OCI-M1 (cell line): Measurements from ENCODE around the gene TTLL12.

ENCODE experiments used
- DNase-seq: peaks from one replicate; lab custom pipeline; 2025; lab: John Stamatoyannopoulos, UW

The TTLL12 gene

DNA sequence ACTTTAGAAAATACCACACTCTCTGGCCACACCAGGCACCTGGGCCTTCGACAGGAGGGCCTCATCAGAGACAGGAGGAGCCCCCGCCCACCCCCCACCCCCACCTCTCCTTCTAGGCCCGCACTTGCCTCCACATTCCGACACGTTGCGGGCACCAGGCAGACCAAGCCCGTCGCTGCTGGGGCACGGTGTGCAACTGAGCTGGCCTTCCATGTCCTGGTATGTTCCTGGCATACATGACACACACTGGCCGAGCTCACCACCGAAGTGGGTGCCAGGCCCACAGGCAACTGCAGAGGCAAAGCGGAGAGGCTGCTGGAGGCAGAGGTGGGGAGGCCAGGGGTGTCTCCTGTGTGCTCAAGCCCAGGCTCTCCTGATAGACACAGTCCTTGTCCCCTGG, 27.0 kb upstream of the TTLL12 start:
- no peak for DNase-seq

DNA sequence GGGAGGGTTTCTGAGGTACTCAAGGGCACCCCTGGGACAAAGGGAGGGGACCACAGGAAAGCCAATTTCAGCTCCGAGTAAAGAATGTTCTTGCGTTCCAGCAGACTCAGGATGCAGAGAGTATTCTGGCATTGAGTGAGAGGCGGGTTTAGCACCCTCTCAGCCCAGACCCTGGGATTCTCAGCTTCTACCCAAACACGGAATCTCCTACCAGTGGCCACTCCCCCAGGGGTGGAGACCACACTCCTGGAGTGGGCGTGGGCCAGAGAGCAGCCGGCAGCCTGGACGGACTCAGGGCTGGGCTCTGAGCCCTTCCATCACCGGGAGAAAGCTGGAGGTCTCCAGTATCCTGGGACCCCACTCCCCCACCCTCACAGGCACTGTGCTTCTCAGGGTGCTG, 26.1 kb upstream of the TTLL12 start:
- no peak for DNase-seq

DNA sequence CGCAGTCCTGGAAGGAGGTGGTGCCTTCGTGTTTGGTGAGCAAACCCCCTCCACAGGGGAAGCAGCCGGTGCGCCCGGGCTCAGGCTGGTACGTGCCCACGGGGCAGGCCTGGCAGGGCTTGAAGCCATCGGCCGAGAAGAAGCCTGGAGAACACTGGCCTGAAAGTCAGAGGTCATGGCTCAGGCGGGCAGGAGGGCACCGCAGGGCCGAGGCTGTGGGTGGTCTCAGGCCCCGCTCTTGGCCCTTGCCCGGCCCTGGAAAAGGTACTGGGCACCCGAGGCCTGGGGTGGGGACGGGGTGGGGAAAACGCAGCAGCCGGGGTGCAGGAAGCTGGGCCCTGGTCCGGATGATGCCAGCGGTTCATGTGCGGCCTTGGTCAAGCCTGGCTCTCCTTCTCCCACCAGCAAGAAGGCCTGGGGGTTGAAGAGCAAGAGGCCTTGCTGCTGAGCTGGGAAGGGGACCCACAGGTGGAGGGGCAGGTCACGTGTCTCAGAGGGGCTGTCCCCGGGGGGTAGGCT, 25.6 kb upstream of the TTLL12 start:
- DNase-seq = no peak

DNA sequence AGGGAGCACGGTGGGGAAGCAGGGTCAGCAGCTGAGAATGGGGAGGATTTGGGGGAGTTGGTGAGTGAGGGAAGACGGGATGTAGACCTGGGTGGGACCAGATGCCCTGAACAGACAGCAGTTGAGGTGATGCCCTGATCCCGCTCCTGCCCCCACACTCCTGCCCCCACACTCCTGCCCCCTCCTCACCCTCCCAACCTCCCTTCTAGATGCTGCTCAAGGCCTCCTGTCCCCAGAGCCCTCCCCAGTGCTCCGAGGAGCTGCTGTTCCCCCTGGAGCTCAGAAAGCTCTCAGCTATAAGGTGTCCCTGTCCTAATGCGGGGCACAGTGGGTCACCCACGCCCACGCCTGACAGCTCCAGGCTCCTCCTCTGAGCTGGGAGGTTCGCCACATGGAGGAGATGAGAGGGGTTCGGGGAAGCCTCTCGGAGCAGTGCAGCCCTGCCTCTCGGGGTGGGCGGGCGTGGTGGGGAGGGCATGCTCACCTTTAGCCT, 25.1 kb upstream of the TTLL12 start:
- DNase-seq = no peak

DNA sequence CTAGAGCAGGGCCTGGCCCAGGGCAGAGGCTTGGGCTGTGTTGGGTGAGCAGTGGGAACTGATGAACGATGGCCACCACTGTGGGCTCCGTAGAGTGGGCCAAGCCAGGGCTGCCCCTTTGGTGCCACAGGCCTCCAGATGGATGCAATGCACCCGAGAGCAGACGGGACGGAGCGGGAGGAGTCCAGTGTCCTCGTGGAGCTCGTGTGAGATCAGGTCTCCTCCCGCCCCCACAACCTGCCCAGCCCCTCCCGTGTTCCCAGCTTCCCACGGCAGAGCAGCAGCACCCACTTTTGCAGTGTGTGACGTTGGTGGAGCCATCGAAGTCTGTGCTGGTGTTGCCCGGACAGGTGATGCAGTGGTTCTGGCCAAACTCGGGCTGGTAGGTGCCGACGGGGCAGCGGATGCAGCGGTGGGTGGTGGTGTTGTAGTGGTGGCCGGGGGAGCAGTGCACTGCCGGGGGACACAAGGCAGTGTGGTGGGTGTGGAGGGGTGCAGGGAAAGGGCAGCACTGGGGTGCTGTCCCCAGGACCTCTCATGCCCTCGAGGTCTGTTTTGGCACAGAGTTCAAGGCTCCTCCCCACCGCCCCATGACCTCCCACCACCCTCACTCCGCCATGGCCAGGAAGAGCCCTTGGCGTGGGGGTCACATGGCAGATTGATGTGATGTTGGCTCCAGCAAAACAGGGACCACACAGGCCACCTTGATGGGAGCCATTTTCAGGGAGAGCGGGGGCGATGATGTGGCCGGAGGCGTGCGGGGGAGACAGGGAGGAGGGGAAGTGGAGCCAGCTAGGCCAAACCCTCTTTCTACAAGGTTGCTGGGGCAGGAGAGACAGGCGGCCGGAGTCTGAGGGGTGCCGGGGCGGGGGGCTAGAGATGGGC, 23.9 kb upstream of the TTLL12 start:
- DNase-seq = no peak

DNA sequence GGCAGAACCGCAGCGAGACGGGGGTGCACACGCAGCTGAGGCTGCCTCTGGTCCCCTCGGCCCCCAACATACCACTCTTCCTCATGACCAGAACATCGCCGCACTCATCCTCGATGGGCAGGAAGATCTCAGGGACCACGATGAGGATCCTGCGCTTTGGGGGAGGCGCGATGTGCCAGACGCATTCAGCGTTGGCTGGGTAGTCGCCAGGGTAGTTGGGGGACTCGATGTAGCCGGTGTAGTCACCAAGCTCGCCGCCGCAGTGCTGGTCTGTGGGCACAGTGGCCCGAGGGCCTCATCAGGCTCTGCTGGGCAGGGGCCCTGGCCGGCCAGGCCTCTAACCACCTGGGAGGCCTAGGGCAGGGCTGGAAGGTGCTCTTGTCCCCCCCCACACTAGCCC, 23.0 kb upstream of the TTLL12 start:
- DNase-seq = no peak

DNA sequence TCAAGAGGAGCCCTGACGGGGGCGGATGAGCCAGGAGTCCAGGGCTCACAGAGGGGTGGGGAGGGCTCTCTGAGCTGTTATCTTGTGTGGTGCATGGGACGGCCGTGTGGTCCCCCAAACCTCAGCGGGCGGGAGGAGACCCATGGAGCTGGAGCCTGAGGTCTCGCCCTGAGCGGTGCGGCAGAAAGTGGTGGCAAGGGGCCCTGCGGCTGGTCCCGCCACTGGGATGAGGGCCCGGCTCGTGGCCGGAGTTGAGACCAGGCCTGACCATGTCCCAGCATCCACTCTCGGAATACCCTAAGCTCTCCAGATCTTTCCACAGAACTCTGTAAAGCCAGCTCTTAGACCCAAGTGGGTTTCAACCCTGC, 22.6 kb upstream of the TTLL12 start:
- no peak for DNase-seq

DNA sequence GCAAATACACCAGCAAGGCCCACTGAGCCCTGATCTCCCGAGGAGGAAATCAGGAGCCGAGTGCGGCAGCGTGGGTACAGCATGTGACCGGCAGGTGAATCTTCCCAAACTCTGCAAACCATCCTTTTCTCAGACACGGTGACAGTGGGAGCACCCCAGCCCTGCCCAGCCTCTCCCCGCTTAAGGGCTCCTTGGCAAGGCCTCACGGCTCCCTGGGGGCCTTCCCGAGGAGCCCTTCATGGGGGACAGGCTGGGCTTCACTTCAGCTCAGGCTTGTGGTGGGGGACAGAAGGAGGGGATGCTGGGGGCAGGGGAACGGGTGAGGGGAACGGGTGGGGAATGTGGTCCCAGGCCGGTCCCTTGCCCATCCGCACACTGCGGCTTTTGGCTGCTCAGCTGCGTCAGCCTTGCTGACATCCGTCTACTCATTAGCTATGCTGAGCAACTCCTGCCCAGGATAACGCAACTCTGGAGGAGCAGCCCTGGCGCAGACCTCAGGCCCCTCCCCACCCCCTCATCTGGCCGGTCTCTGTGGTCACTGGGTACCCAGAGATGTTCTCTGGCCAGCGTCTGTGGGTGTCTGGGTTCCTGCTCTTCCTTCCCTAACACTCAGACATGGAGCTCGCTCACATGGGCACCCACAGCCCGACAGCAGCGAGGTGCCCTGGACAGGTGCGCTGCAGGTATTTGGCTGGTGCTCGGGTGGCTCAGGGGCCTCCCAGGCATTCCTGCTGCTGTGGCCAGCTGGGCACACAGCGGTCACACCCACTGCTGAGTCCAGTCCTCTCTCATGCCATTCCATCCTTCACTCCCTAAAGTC, 22.0 kb upstream of the TTLL12 start:
- DNase-seq = no peak

DNA sequence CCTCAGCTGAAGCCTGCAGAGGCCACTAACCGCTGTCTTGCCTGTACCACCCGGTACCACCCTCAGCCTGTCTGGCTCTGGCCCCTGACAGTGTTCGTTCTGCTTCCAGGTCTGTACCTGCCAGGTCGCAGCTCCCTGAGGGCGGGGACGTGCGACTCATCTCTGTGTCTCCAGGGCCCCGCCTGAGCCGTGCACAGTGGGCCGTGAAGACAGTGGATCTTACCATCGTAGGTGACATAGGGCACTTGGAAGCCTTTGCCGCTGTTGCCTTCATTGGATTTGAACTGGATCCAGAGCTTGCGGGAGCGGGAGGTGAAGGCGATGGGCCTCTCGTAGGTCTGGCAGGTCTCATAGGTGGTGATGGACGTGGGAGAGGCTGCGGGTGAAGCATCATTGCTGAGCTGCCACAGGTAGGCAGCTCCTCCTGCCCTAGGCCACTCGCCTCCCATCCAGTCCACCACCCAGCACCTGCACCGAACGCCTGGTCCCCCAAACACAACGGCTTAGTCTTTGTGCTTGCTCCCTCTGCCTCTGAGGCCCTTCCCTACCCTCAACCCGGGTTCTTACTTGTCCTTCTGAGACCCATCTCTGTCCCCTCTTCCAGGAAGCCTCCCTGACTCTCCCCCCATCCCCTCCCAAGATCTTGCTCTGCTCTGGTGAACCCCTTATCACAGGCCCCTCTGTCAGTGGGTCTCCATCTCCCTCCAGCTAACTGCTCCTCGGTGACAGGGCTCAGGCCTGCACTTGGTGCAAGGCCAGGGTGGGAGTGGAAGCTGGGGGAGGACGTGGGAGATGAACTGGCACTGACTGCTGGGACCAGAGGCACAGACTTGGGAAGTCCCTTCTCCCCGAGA, 21.1 kb upstream of the TTLL12 start:
- no peak for DNase-seq

DNA sequence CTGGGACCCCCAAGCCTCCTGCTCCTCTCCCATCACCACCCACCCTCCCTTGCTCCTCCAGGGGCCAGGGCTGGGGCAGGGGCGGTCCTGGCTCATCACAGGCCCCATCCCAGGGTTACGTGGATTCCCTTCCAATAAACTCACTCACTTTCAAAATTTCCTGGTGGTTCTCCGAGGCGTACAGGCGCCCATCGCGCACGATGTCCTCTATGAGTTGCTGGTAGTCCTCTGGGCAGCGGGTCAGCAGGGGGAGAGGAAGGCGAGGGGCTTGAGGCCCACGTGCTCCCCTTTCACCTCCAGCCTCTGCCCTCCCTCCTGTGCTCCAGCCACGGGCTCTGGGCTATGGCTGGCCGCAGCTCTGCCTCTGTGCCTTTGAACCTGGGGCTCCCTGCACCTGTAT, 20.5 kb upstream of the TTLL12 start:
- no peak for DNase-seq

DNA sequence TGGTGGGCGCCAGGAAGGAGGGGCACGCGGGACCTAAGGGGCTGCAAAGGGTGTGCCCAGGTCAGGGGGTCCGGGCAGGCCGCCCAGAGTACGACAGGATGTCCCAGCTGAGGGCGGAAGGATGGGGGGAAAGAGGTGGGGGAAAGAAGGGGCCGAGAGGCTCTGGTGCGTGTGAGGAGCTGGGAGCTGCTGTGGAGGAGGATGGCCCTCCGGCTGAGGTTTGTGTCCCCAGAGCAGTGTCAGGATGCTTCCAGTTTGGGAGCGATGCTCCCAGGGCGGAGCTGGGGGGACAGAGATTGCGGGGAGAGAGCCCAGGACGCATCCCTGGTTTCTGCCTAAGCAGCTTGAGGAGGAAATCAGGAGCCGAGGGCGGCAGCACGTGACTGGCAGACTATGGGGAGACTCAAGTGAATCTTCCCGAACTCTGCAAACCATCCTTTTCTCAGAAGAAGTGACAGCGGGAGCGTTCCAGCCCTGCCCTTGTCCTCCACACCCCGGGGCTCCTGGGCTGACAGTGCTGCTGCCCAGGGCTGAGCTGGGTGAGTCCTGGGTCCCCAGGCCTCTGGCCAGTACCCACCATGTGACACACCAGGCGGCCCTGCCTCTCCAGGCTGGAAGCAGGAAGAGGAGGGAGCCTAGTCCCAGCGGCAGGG, 19.7 kb upstream of the TTLL12 start:
- no peak for DNase-seq

DNA sequence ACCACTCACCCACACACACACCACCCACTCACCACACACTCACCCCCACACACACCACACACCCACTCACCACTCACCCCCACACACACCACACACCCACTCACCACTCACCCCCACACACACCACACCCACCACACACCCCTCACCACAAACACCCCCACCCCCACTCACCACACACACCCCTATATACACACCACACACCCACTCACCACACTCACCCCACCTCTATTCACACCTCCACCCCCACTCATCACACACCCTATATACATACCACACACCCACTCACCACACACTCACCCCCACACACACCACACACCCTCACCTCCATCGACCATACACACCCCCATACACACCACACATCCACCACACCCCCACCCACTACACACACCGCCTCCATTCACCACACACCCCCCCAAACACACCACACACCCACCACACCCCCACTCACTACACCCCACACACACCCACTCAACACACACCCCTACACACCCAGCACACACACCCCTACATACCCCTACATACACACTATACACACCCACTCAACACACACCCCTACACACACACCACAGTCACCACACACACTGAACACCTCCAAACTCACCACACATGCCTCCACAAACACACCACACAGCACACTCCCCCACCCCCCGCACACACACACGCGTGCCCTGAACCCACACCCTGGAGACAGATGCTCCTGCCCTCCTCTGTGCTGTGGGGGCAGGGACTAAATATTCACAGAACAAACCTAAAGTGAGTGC, 19.0 kb upstream of the TTLL12 start:
- DNase-seq = no peak

DNA sequence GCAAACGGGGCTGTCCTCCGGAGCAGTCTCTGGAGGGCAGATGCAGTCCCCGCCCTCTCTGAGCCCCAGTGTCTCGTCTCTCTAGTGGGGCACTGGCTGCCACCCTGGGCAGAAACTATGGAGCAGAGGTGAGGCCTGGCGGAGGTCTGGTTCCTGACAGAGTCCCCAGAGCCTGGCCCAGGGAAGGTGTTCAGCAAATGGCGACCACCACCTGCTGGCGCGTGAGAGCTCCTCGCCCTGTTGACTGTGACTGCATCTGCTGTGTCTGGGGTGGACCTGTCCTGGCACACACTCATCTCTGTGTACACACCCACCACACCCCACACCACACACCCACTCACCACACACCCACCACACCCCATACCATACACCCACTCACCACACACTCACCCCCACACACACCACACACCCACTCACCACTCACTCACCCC, 18.3 kb upstream of the TTLL12 start:
- no peak for DNase-seq

DNA sequence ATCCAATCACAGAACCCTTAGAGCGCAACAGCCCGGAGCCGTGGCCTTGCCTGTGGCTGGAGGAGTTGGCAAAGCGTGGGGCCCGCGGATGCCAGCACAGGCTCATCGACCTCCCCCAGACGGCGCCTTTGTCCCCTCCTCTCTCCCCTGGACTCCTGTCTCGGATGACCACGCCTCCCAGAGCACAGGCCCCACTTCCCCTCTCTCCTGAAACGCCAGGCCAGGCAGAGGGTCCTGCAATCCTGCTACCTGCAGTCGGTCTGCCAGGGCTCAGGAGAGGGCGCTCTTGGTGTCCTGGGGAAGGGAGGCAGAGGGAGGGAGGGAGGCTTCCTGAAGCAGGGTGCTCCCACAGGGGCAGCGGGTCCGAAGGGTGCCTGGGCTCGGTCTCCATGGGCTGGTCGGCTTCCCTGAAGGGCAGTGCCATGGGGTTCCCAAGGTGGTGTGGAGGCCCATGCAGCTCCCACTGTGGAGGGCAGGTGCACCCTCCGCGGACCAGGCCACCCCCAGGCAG, 16.6 kb upstream of the TTLL12 start:
- DNase-seq = no peak

DNA sequence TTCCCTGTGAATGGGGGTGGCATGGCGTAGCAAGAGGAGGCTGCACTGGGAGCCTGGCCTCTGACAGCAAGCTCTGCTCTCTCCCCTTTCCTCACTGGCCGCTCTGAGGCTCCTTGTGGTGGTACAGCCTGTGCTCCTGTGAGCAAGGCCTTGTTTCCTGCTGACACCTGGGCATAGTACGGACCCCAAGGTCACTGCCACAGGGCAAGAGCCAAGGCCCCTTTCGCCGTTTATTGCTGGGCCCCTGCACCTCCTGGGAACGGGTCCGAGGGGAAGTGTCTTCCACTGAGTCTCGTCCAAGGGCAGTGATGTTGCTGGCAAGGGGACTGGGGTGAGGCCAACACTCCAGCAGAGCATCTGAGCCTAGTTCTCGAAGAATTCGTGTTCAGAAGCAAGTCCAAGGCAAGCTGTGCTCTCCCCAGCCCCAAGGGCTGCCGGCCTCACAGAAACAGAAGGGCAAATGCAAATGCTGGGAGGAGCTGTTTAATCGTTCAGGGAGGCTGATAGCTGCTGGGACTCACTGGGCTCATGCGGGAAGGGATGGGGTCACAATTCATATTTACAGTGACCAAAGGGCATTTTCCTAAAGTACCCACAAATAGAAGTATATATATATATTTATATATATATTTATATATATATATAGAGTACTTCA, 15.9 kb upstream of the TTLL12 start:
- no peak for DNase-seq

DNA sequence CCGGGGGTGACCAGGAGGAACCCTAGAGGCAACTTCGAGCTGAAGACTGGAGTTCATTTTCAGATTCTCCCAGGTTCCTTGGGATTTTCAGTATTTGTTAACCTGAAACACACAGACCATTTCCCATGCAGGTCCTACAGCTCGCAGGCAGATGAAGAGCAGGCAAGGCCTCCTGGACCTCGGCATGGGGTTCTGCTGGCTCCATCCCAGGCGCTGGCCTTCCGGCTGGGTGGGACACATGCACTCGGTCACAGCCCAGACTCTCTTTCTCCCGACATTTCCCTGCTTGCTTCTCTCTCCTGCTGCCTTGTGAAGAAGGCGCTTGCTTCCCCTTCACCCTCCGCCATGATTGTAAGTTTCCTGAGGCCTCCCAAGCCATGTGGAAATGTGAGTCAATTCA, 15.4 kb upstream of the TTLL12 start:
- no peak for DNase-seq

DNA sequence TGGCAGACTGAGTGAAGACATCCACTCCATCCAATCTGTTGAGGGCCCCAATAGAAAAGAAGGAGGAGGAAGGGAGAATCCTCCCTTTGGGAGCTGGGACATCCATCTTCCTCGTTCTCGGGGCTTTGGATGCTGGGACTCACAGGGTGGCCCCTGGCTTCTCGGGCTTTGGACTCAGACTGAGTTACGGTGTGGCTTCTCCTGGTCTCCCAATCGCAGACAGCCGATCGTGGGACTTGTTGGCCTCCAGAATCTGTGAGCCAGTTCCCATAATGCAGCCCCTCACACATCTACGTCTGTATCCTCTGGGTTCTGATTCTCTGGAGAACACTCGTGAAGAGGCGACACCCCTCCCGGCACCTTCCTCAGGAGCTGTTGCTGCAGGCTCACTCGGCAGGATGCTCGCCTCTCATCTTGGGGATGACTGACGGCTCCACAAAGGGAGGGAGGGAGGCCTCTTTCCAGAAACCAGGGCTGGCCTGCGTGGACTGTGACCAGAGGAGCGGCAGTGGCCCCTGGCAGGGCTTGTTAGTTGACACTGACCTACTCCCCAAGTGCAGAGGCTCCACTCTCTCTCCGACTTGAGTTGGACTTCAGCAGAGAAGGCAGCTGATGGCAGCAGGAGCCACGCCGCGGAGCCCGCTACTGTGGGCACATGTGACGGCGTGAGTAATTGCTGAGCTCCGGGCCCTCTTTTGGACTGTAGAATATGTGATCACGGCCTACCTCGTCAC, 14.7 kb upstream of the TTLL12 start:
- DNase-seq = no peak

DNA sequence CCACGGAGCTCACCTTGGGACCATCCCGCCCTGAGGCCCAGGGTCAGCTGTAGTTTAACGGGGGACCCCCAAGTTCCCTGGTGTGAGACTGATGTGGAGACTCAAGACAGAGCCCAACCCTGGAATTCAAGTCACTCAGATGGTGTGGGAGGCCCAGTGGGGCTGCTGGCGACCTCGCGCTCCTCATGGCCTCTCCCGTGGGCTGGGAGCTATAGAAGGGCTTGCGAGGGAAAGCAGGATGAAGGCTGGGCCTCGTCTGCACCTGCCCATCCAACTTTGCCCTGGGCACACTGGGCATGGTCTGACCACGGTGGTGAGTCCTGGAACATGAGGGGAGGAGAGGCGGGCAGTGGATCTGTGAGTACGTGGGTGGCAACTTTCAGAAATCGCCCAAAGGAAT, 13.6 kb upstream of the TTLL12 start:
- DNase-seq = no peak

DNA sequence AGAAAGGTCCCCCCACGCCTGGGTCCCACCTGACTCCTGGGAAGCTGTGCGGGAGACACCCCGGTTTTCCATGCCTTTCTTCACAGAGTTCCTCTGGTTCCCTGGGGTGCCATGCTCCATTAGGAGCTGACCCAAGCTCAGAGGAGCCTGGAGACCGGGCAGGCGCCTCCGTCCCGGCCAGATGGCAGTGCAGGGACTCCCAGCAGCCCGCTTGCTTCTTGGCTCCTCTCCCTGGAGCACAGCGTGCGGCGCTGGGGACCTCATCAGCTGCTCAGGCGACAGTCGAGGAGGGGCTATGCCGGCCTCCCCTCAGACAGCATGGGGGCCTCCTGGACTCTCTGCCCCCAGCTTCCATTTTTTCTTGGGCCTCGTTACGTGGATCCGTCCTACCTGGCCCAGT, 13.1 kb upstream of the TTLL12 start:
- DNase-seq = no peak
